ENCODE measurements around the gene RNU6-1. TPM values are rescaled to one million over a fixed set of nuclear protein-coding genes. Genes with fewer than 3 reads are reported as not detected.

Gene RNU6-1
- total RNA-seq, 1 donor from 2014 or later, result not detected

- Histone ChIP-seq H3K36me3 (no peaks in the 10 kb centered on the region), H3K27me3 (no peaks in the 10 kb centered on the region), H3K4me1 (peaks cover 15% of the 10 kb centered on the region), H3K4me3 (no peak overlapping the region), H3K9me3 (no peaks in the 10 kb centered on the region), H3K27ac (no peak overlapping the region)
- no peak for DNase-seq
- no peak for ATAC-seq
- intact Hi-C loops (cut with DNase I), result no loop called here
- no peak for TF ChIP-seq CTCF (IDR thresholded peaks at IDR 0.05)
These were observed 38.9 kb upstream of the RNU6-1 start for GRCh38 chr15:67878712-67879206.

- no peaks in the 10 kb centered on the region for H3K9me3 ChIP-seq
- no peak for TF ChIP-seq CTCF (IDR thresholded peaks at IDR 0.05)
These were observed 33.9 kb upstream of the RNU6-1 start for GRCh38 chr15:67873777-67874176.

GRCh38 chr15:67870868-67871408 lies 31.1 kb upstream of the RNU6-1 start:
- no peak overlapping the region for H3K27ac ChIP-seq
- H3K9me3 ChIP-seq, result no peaks in the 10 kb centered on the region
- no peaks in the 10 kb centered on the region for H3K4me1 ChIP-seq
- no peak for ATAC-seq
- DNase-seq, result no peak
- TF ChIP-seq CTCF (IDR thresholded peaks at IDR 0.05), result no peak
- H3K36me3 ChIP-seq, result no peaks in the 10 kb centered on the region
- no peaks in the 10 kb centered on the region for H3K27me3 ChIP-seq
- intact Hi-C loops (cut with DNase I), result no loop called here
- H3K4me3 ChIP-seq, result no peak overlapping the region

More at GRCh38 chr15:67873777-67874176, 33.9 kb upstream of the RNU6-1 start:
- intact Hi-C loops (cut with DNase I), result no loop called here
- Histone ChIP-seq H3K27me3 (no peaks in the 10 kb centered on the region), H3K4me3 (no peak overlapping the region), H3K27ac (no peak overlapping the region), H3K4me1 (no peaks in the 10 kb centered on the region), H3K36me3 (no peaks in the 10 kb centered on the region)
- ATAC-seq, result no peak
- DNase-seq, result no peak

- no peaks in the 10 kb centered on the region for H3K9me3 ChIP-seq
- H3K36me3 ChIP-seq, result no peaks in the 10 kb centered on the region
- DNase-seq, result no peak
- H3K27me3 ChIP-seq, result no peaks in the 10 kb centered on the region
- H3K4me1 ChIP-seq, result no peaks in the 10 kb centered on the region
- H3K27ac ChIP-seq, result no peak overlapping the region
- intact Hi-C loops (cut with DNase I), result no loop called here
- TF ChIP-seq CTCF (IDR thresholded peaks at IDR 0.05), result no peak
- H3K4me3 ChIP-seq, result no peak overlapping the region
- no peak for ATAC-seq
These were observed 29.9 kb upstream of the RNU6-1 start for GRCh38 chr15:67869701-67870100.

GRCh38 chr15:67865766-67866165 lies 25.9 kb upstream of the RNU6-1 start:
- Histone ChIP-seq H3K4me3 (no peak overlapping the region), H3K4me1 (peaks cover 12% of the 10 kb centered on the region), H3K27ac (no peak overlapping the region), H3K9me3 (no peaks in the 10 kb centered on the region), H3K36me3 (no peaks in the 10 kb centered on the region), H3K27me3 (no peaks in the 10 kb centered on the region)
- no peak for TF ChIP-seq CTCF (IDR thresholded peaks at IDR 0.05)
- DNase-seq, result no peak
- ATAC-seq, result no peak
- intact Hi-C loops (cut with DNase I), result no loop called here

- Histone ChIP-seq H3K4me3 (no peak overlapping the region), H3K27me3 (no peaks in the 10 kb centered on the region), H3K27ac (no peak overlapping the region), H3K9me3 (no peaks in the 10 kb centered on the region), H3K4me1 (peaks cover 12% of the 10 kb centered on the region), H3K36me3 (no peaks in the 10 kb centered on the region)
- DNase-seq, result no peak
- intact Hi-C loops (cut with DNase I), result no loop called here
- ATAC-seq, result no peak
- no peak for TF ChIP-seq CTCF (IDR thresholded peaks at IDR 0.05)
These were observed 25.5 kb upstream of the RNU6-1 start for GRCh38 chr15:67865331-67865730.

Measured in upper lobe of right lung (tissue), 1 donor.